Measurements from ENCODE around the gene PSAT1. TPM values are rescaled to one million over a fixed set of nuclear protein-coding genes. Genes with fewer than 3 reads are reported as not detected.

PSAT1 gene
- total RNA-seq, 1 experiment from 2014 or later = 69.5 TPM

- H3K4me3 Mint-ChIP-seq (ENCODE audit: low read depth, unreplicated experiment) = no peak overlapping the region
- H3K27me3 Mint-ChIP-seq (ENCODE audit: unreplicated experiment) = peaks cover 13% of the 10 kb centered on the region
- intact Hi-C loops (cut with micrococcal nuclease; ENCODE audit: unreplicated experiment) = no loop called here
- H3K4me1 Mint-ChIP-seq (ENCODE audit: low read depth, unreplicated experiment) = no peaks in the 10 kb centered on the region
- H3K9me3 Mint-ChIP-seq (ENCODE audit: low read depth, unreplicated experiment) = no peaks in the 10 kb centered on the region
- H3K36me3 Mint-ChIP-seq (ENCODE audit: insufficient read depth, unreplicated experiment) = no peaks in the 10 kb centered on the region
- CTCF ChIA-PET = no interaction called here
- no peak for DNase-seq
- H3K27ac Mint-ChIP-seq (ENCODE audit: unreplicated experiment) = no peak overlapping the region
- TF ChIP-seq, protein P1, sequence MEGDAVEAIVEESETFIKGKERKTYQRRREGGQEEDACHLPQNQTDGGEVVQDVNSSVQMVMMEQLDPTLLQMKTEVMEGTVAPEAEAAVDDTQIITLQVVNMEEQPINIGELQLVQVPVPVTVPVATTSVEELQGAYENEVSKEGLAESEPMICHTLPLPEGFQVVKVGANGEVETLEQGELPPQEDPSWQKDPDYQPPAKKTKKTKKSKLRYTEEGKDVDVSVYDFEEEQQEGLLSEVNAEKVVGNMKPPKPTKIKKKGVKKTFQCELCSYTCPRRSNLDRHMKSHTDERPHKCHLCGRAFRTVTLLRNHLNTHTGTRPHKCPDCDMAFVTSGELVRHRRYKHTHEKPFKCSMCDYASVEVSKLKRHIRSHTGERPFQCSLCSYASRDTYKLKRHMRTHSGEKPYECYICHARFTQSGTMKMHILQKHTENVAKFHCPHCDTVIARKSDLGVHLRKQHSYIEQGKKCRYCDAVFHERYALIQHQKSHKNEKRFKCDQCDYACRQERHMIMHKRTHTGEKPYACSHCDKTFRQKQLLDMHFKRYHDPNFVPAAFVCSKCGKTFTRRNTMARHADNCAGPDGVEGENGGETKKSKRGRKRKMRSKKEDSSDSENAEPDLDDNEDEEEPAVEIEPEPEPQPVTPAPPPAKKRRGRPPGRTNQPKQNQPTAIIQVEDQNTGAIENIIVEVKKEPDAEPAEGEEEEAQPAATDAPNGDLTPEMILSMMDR (IDR thresholded peaks at IDR 0.05; ENCODE audit: unreplicated experiment) = peak; percentile 21
- BruUV-seq (replicated peaks) = no TSS peak
These were observed 69.1 kb downstream of the PSAT1 start for GRCh38 chr9:78365748-78366697.

GRCh38 chr9:78366827-78367226, 69.9 kb downstream of the PSAT1 start:
- Mint-ChIP-seq H3K36me3 (ENCODE audit: insufficient read depth, unreplicated experiment) (no peaks in the 10 kb centered on the region), H3K4me1 (ENCODE audit: low read depth, unreplicated experiment) (no peaks in the 10 kb centered on the region), H3K27ac (ENCODE audit: unreplicated experiment) (no peak overlapping the region), H3K9me3 (ENCODE audit: low read depth, unreplicated experiment) (no peaks in the 10 kb centered on the region), H3K27me3 (ENCODE audit: unreplicated experiment) (peaks cover 19% of the 10 kb centered on the region), H3K4me3 (ENCODE audit: low read depth, unreplicated experiment) (no peak overlapping the region)
- no TSS peak for BruUV-seq (replicated peaks)
- DNase-seq = no peak
- CTCF ChIA-PET = no interaction called here
- TF ChIP-seq, protein P1 (IDR thresholded peaks at IDR 0.05; ENCODE audit: unreplicated experiment) = no peak
- intact Hi-C loops (cut with micrococcal nuclease; ENCODE audit: unreplicated experiment) = no loop called here

DNA sequence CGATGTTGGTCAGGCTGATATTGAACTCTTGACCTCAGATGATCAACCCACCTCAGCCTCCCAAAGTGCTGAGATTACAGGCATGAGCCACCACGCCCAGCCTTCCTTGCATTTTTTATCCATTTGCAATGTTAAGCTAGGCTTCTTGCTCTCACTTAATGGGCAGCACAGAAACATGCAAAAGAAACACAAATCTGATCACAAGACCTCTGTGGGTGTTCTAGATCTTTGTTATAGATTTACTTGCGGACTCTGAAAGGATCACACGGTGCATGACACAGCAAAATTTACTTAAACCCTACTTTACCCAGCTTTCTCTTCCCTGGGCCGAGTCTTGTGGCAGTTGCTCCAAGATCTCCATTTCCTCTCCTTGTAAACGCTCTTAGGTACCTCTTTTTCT, 71.3 kb downstream of the PSAT1 start:
- DNase-seq = no peak
- TF ChIP-seq, protein P1 (IDR thresholded peaks at IDR 0.05; ENCODE audit: unreplicated experiment) = no peak
- CTCF ChIA-PET = interaction anchor here (0.6 kb wide), 1 partner anchor 67 kb away, joined by 6 read pairs; no protein-coding TSS in a partner anchor
- peaks cover 32% of the 10 kb centered on the region for H3K27me3 Mint-ChIP-seq (ENCODE audit: unreplicated experiment)
- no peak overlapping the region for H3K4me3 Mint-ChIP-seq (ENCODE audit: low read depth, unreplicated experiment)
- no peak overlapping the region for H3K27ac Mint-ChIP-seq (ENCODE audit: unreplicated experiment)
- no peaks in the 10 kb centered on the region for H3K9me3 Mint-ChIP-seq (ENCODE audit: low read depth, unreplicated experiment)
- intact Hi-C loops (cut with micrococcal nuclease; ENCODE audit: unreplicated experiment) = no loop called here
- H3K36me3 Mint-ChIP-seq (ENCODE audit: insufficient read depth, unreplicated experiment) = no peaks in the 10 kb centered on the region
- no peaks in the 10 kb centered on the region for H3K4me1 Mint-ChIP-seq (ENCODE audit: low read depth, unreplicated experiment)
- BruUV-seq (replicated peaks) = no TSS peak

GRCh38 chr9:78369639-78370219, 72.8 kb downstream of the PSAT1 start:
- H3K27ac Mint-ChIP-seq (ENCODE audit: unreplicated experiment) = no peak overlapping the region
- CTCF ChIA-PET = no interaction called here
- TF ChIP-seq, protein P1 (IDR thresholded peaks at IDR 0.05; ENCODE audit: unreplicated experiment) = peak; percentile 47
- H3K9me3 Mint-ChIP-seq (ENCODE audit: low read depth, unreplicated experiment) = no peaks in the 10 kb centered on the region
- peaks cover 47% of the 10 kb centered on the region for H3K27me3 Mint-ChIP-seq (ENCODE audit: unreplicated experiment)
- peak; percentile 50 for DNase-seq
- H3K36me3 Mint-ChIP-seq (ENCODE audit: insufficient read depth, unreplicated experiment) = no peaks in the 10 kb centered on the region
- no TSS peak for BruUV-seq (replicated peaks)
- H3K4me1 Mint-ChIP-seq (ENCODE audit: low read depth, unreplicated experiment) = no peaks in the 10 kb centered on the region
- intact Hi-C loops (cut with micrococcal nuclease; ENCODE audit: unreplicated experiment) = loop anchor here (1.0 kb wide), 1 partner anchor 108 kb away; no protein-coding TSS in a partner anchor
- no peak overlapping the region for H3K4me3 Mint-ChIP-seq (ENCODE audit: low read depth, unreplicated experiment)

Data from Calu3 (cell line).